ENCODE results near the gene CLDN6.

The CLDN6 gene

DNA sequence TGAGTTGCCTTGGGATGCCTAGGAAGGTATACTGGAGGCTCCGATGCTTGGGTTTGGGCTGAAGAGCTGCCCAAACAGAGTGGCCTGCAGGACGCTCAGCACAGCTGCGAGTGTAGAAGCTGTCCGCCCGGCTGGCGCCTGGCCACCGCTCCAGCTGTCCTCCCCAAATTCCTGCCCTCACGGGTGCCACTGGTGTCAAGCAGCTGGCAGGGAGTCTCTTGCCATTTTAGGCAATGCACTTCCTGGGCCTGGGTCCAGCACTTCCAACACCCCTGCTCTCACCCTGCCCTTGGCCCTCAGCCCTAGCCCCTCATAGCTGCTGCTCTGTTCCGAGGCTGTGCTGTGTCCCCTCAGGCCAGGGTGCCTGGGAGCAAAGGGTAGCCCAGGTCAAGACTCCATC lies 32.5 kb downstream of the CLDN6 start:
- no peak overlapping the region for H3K27ac ChIP-seq (ENCODE audit: low read depth, low read length)
- H3K4me3 ChIP-seq (ENCODE audit: low read length): no peak overlapping the region
- H3K4me1 ChIP-seq (ENCODE audit: control insufficient read depth, low read length): peaks cover 30% of the 10 kb centered on the region
- peaks cover 6% of the 10 kb centered on the region for H3F3A ChIP-seq (ENCODE audit: control insufficient read depth, insufficient read depth)
- H3K27me3 ChIP-seq (ENCODE audit: control insufficient read depth, low read length): peaks cover 29% of the 10 kb centered on the region; the same call in 1 of the 2 replicates
- TF ChIP-seq, protein P1, sequence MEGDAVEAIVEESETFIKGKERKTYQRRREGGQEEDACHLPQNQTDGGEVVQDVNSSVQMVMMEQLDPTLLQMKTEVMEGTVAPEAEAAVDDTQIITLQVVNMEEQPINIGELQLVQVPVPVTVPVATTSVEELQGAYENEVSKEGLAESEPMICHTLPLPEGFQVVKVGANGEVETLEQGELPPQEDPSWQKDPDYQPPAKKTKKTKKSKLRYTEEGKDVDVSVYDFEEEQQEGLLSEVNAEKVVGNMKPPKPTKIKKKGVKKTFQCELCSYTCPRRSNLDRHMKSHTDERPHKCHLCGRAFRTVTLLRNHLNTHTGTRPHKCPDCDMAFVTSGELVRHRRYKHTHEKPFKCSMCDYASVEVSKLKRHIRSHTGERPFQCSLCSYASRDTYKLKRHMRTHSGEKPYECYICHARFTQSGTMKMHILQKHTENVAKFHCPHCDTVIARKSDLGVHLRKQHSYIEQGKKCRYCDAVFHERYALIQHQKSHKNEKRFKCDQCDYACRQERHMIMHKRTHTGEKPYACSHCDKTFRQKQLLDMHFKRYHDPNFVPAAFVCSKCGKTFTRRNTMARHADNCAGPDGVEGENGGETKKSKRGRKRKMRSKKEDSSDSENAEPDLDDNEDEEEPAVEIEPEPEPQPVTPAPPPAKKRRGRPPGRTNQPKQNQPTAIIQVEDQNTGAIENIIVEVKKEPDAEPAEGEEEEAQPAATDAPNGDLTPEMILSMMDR (IDR thresholded peaks at IDR 0.05; ENCODE audit: low read depth, low read length, poor library complexity, severe bottlenecking): no peak
- no peak for TF ChIP-seq EZH2phosphoT487 (IDR thresholded peaks at IDR 0.05; ENCODE audit: borderline replicate concordance, low read length)
- no peaks in the 10 kb centered on the region for H3K9me2 ChIP-seq (replicated peaks; ENCODE audit: control insufficient read depth, low read length)
- H4K20me1 ChIP-seq (ENCODE audit: control insufficient read depth, insufficient read depth, low read depth, low read length): no peaks in the 10 kb centered on the region
- H3K9me3 ChIP-seq (ENCODE audit: control insufficient read depth, insufficient read depth, low read length): no peaks in the 10 kb centered on the region
- H3K4me2 ChIP-seq (ENCODE audit: low read length): no peak overlapping the region
- peaks cover 11% of the 10 kb centered on the region for H3K79me2 ChIP-seq (ENCODE audit: control insufficient read depth, low read length)
- H3K36me3 ChIP-seq (ENCODE audit: control insufficient read depth, low read length): no peaks in the 10 kb centered on the region

DNA sequence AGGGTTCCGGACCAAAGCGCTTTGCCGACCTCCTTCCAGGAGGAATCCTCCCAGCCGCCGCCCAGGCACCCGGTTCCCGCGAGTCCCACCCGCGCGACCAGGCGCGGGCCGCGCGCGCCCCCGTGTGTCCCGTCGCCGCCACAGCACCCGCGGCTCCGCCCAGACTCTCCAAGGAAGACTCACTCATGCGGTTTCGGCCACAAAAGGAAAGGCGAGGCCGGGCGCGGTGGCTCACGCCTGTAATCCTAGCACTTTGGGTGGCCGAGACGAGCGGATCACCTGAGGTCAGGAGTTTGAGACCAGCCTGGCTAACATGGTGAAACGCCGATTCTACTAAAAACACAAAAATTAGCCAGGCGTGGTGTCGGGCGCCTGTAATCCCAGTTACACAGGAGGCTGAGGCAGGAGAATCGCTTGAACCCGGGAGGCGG lies 34.3 kb downstream of the CLDN6 start:
- H3K36me3 ChIP-seq (ENCODE audit: control insufficient read depth, low read length): peaks cover 12% of the 10 kb centered on the region
- peak overlapping the region; percentile 60 for H3K4me3 ChIP-seq (ENCODE audit: low read length)
- peaks cover 26% of the 10 kb centered on the region for H3K79me2 ChIP-seq (ENCODE audit: control insufficient read depth, low read length)
- peaks cover 6% of the 10 kb centered on the region for H3F3A ChIP-seq (ENCODE audit: control insufficient read depth, insufficient read depth)
- no peaks in the 10 kb centered on the region for H3K9me2 ChIP-seq (replicated peaks; ENCODE audit: control insufficient read depth, low read length)
- H3K4me1 ChIP-seq (ENCODE audit: control insufficient read depth, low read length): peaks cover 33% of the 10 kb centered on the region
- no peaks in the 10 kb centered on the region for H3K9me3 ChIP-seq (ENCODE audit: control insufficient read depth, insufficient read depth, low read length)
- no peak overlapping the region for H3K27ac ChIP-seq (ENCODE audit: low read depth, low read length)
- H3K4me2 ChIP-seq (ENCODE audit: low read length): peak overlapping the region; percentile 56
- TF ChIP-seq EZH2phosphoT487 (IDR thresholded peaks at IDR 0.05; ENCODE audit: borderline replicate concordance, low read length): no peak
- TF ChIP-seq, protein P1 (IDR thresholded peaks at IDR 0.05; ENCODE audit: low read depth, low read length, poor library complexity, severe bottlenecking): peak; percentile 87
- H4K20me1 ChIP-seq (ENCODE audit: control insufficient read depth, insufficient read depth, low read depth, low read length): no peaks in the 10 kb centered on the region
- peaks cover 12% of the 10 kb centered on the region; the same call in 1 of the 2 replicates for H3K27me3 ChIP-seq (ENCODE audit: control insufficient read depth, low read length)

DNA sequence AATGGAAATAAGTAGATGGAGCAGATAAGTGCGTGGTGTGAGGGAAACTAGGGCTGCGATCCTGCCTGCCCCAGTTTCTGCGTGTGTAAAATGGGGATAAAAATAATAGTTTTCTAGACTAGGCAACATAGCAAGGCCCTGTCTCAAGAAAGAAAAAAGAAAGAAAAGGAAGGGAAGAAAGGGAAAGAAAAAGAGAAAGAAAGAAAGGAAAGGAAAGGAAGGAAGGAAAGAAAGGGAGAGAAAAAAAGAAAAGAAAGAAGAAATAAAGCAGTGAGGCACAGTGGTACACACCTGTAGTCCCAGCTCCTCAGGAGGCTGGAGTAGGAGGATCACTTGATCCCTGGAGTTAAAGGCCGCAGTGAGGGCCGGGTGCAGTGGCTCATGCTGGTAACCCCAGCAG lies 35.6 kb downstream of the CLDN6 start:
- Histone ChIP-seq H3K9me2 (replicated peaks; ENCODE audit: control insufficient read depth, low read length) (no peaks in the 10 kb centered on the region), H3F3A (ENCODE audit: control insufficient read depth, insufficient read depth) (peaks cover 6% of the 10 kb centered on the region), H3K79me2 (ENCODE audit: control insufficient read depth, low read length) (peaks cover 39% of the 10 kb centered on the region), H3K4me1 (ENCODE audit: control insufficient read depth, low read length) (peaks cover 46% of the 10 kb centered on the region), H3K27me3 (ENCODE audit: control insufficient read depth, low read length) (peaks cover 5% of the 10 kb centered on the region; the same call in 1 of the 2 replicates), H4K20me1 (ENCODE audit: control insufficient read depth, insufficient read depth, low read depth, low read length) (peaks cover 6% of the 10 kb centered on the region; the same call in 1 of the 2 replicates), H3K27ac (ENCODE audit: low read depth, low read length) (no peak overlapping the region), H3K4me3 (ENCODE audit: low read length) (no peak overlapping the region), H3K9me3 (ENCODE audit: control insufficient read depth, insufficient read depth, low read length) (no peaks in the 10 kb centered on the region), H3K36me3 (ENCODE audit: control insufficient read depth, low read length) (peaks cover 25% of the 10 kb centered on the region), H3K4me2 (ENCODE audit: low read length) (peak overlapping the region; percentile 56; the same call in 1 of the 2 replicates)
- TF ChIP-seq EZH2phosphoT487 (IDR thresholded peaks at IDR 0.05; ENCODE audit: borderline replicate concordance, low read length): no peak
- TF ChIP-seq, protein P1 (IDR thresholded peaks at IDR 0.05; ENCODE audit: low read depth, low read length, poor library complexity, severe bottlenecking): no peak
